GM23248 (cell line): ENCODE measurements around the gene NNT.

Experiments used
- EZH2 ChIP-seq: fragments of 200-600 bp; sonication (generic); IDR thresholded peaks from 2 replicates; pipeline ENCODE4 v1.6.1; 2018; ENCODE audit warnings: antibody characterized with exemption, mild to moderate bottlenecking; ENCODE audit not compliant: insufficient read depth, poor library complexity, severe bottlenecking
- EZH2phosphoT487 ChIP-seq: fragments of 200-600 bp; sonication (generic); IDR thresholded peaks from 2 replicates; pipeline ENCODE4 v1.6.1; 2018; ENCODE audit warnings: antibody characterized with exemption, moderate library complexity, mild to moderate bottlenecking, low read depth; ENCODE audit not compliant: insufficient read depth

GRCh38 chr5:43589310-43589709 is 13.7 kb upstream of the NNT start:
- no peak for TF ChIP-seq EZH2
- TF ChIP-seq EZH2phosphoT487 = no peak
